H9 (cell line): ENCODE results near the gene HES3. TPM values are rescaled to one million over a fixed set of nuclear protein-coding genes. Genes with fewer than 3 reads are reported as not detected.

Experiments used
- DNase-seq: peaks from one replicate; pipeline ENCODE4 v3.0.0-alpha.2; 2017
- H2AFZ ChIP-seq: one replicate; pipeline ENCODE4 v1.6.1; 2013; ENCODE audit warnings: mild to moderate bottlenecking, low read length, control low read depth, moderate library complexity
- H2AK5ac ChIP-seq: 2 replicates; pipeline ENCODE4 v1.6.1; 2013; ENCODE audit warnings: low read length, control low read depth, mixed read lengths; ENCODE audit not compliant: insufficient read length
- H2BK120ac ChIP-seq: one replicate; pipeline ENCODE4 v1.6.1; 2013; ENCODE audit warnings: low read depth, mild to moderate bottlenecking, low read length, control low read depth, inconsistent platforms; ENCODE audit not compliant: poor library complexity, severe bottlenecking
- H2BK12ac ChIP-seq: 2 replicates; pipeline ENCODE4 v1.6.1; 2013; ENCODE audit warnings: low read length, control low read depth, mixed read lengths, low read depth; ENCODE audit not compliant: insufficient read length
- H2BK15ac ChIP-seq: 2 replicates; pipeline ENCODE4 v1.6.1; 2013; ENCODE audit warnings: low read depth, low read length, control low read depth
- H2BK20ac ChIP-seq: one replicate; pipeline ENCODE4 v1.6.1; 2013; ENCODE audit warnings: low read depth, mild to moderate bottlenecking, low read length, control low read depth, inconsistent platforms; ENCODE audit not compliant: poor library complexity, severe bottlenecking
- H2BK5ac ChIP-seq: 2 replicates; pipeline ENCODE4 v1.6.1; 2013; ENCODE audit warnings: low read length, control low read depth, mixed read lengths; ENCODE audit not compliant: insufficient read length
- H3K14ac ChIP-seq: 2 replicates; pipeline ENCODE4 v1.6.1; 2013; ENCODE audit warnings: low read length, control low read depth; ENCODE audit not compliant: insufficient read depth
- H3K18ac ChIP-seq: 2 replicates; pipeline ENCODE4 v1.6.1; 2013; ENCODE audit warnings: low read depth, mild to moderate bottlenecking, mixed read lengths, low read length, control low read depth; ENCODE audit not compliant: insufficient read length
- H3K23ac ChIP-seq: 2 replicates; pipeline ENCODE4 v1.6.1; 2013; ENCODE audit warnings: low read length, control low read depth, mixed read lengths, low read depth; ENCODE audit not compliant: insufficient read length
- H3K23me2 ChIP-seq: 2 replicates; pipeline ENCODE4 v1.6.1; 2013; ENCODE audit warnings: low read depth, mild to moderate bottlenecking, mixed read lengths, low read length, control low read depth; ENCODE audit not compliant: insufficient read length, poor library complexity, severe bottlenecking
- H3K27ac ChIP-seq: 2 replicates; pipeline ENCODE4 v1.5.1; 2013; ENCODE audit warnings: low read length, control low read depth, mixed read lengths, low read depth; ENCODE audit not compliant: insufficient read length
- H3K27me3 ChIP-seq: 2 replicates; pipeline ENCODE4 v1.6.1; 2013; ENCODE audit warnings: low read length, control low read depth, inconsistent platforms; ENCODE audit not compliant: insufficient read depth
- H3K4ac ChIP-seq: 2 replicates; pipeline ENCODE4 v1.6.1; 2013; ENCODE audit warnings: low read depth, mild to moderate bottlenecking, control low read depth, inconsistent platforms, low read length, moderate library complexity
- H3K4me1 ChIP-seq: 2 replicates; pipeline ENCODE4 v1.6.1; 2013; ENCODE audit warnings: low read length, control low read depth, inconsistent platforms; ENCODE audit not compliant: insufficient read depth
- H3K4me2 ChIP-seq: 2 replicates; pipeline ENCODE4 v1.6.1; 2013; ENCODE audit warnings: low read length, control low read depth, mixed read lengths; ENCODE audit not compliant: insufficient read length, insufficient read depth
- H3K56ac ChIP-seq: 2 replicates; pipeline ENCODE4 v1.6.1; 2013; ENCODE audit warnings: low read depth, mild to moderate bottlenecking, mixed read lengths, low read length, control low read depth; ENCODE audit not compliant: insufficient read length
- H3K79me1 ChIP-seq: 2 replicates; pipeline ENCODE4 v1.6.1; 2013; ENCODE audit warnings: low read depth, mild to moderate bottlenecking, moderate library complexity, low read length, control low read depth, inconsistent platforms; ENCODE audit not compliant: insufficient read depth, poor library complexity, severe bottlenecking
- H3K79me2 ChIP-seq: 2 replicates; pipeline ENCODE4 v1.6.1; 2013; ENCODE audit warnings: low read length, control low read depth, inconsistent platforms; ENCODE audit not compliant: insufficient read depth
- H3K9ac ChIP-seq: 2 replicates; pipeline ENCODE4 v1.6.1; 2013; ENCODE audit warnings: low read length, control low read depth, mixed read lengths; ENCODE audit not compliant: insufficient read length; ENCODE audit errors: extremely low read depth
- H3K9me3 ChIP-seq: one replicate; pipeline ENCODE4 v1.6.1; 2013; ENCODE audit warnings: low read depth, low read length, inconsistent platforms; ENCODE audit not compliant: control insufficient read depth
- H3T11ph ChIP-seq: one replicate; pipeline ENCODE4 v1.6.1; 2013; ENCODE audit warnings: mild to moderate bottlenecking, low read length, control low read depth, inconsistent platforms
- H4K20me1 ChIP-seq: one replicate; pipeline ENCODE4 v1.6.1; 2013; ENCODE audit not compliant: control insufficient read depth, insufficient read length, insufficient read depth
- H4K5ac ChIP-seq: 2 replicates; pipeline ENCODE4 v1.6.1; 2013; ENCODE audit warnings: low read depth, mild to moderate bottlenecking, mixed read lengths, low read length, control low read depth; ENCODE audit not compliant: insufficient read length
- H4K8ac ChIP-seq: replicated peaks from 2 replicates; pipeline ENCODE4 v1.6.1; 2013; ENCODE audit warnings: low read length, control low read depth, mixed read lengths, low read depth; ENCODE audit not compliant: insufficient read length
- H4K91ac ChIP-seq: 2 replicates; pipeline ENCODE4 v1.6.1; 2013; ENCODE audit warnings: low read depth, mild to moderate bottlenecking, moderate library complexity, mixed read lengths, low read length, control low read depth; ENCODE audit not compliant: insufficient read length
- H3K27ac Mint-ChIP-seq, 3 experiments: 2 replicates in 2 of 3; 3 replicates in 1 of 3; pipeline ENCODE4 v1.8.0; 2020 to 2021; ENCODE audit warnings: mixed read lengths in 3 of 3, mild to moderate bottlenecking in 1 of 3, moderate library complexity in 1 of 3
- H3K27me3 Mint-ChIP-seq: 2 replicates; pipeline ENCODE4 v1.8.0; 2021; ENCODE audit warnings: low read depth, mild to moderate bottlenecking, moderate library complexity, mixed read lengths
- H3K36me3 Mint-ChIP-seq, 3 experiments: 2 replicates in 2 of 3; 3 replicates in 1 of 3; pipeline ENCODE4 v1.8.0; 2020 to 2021; ENCODE audit warnings: low read depth in 3 of 3, mixed read lengths in 3 of 3; ENCODE audit not compliant: insufficient read depth in 1 of 3
- H3K4me1 Mint-ChIP-seq, 2 experiments: 2 replicates each; pipeline ENCODE4 v1.8.0; 2020; ENCODE audit warnings: mixed read lengths in 2 of 2
- H3K4me3 Mint-ChIP-seq, 2 experiments: 2 replicates in 1 of 2; 3 replicates in 1 of 2; pipeline ENCODE4 v1.8.0; 2020 to 2021; ENCODE audit warnings: mild to moderate bottlenecking in 2 of 2, mixed read lengths in 2 of 2, moderate library complexity in 1 of 2
- H3K9me3 Mint-ChIP-seq, 2 experiments: 2 replicates in 1 of 2; 3 replicates in 1 of 2; pipeline ENCODE4 v1.8.0; 2020; ENCODE audit warnings: mild to moderate bottlenecking in 2 of 2, mixed read lengths in 2 of 2, moderate library complexity in 1 of 2
- CTCF ChIP-seq: fragments of 200-600 bp; sonication (generic); conservative IDR thresholded peaks from 3 replicates; pipeline ENCODE4 v1.8.0; 2021; ENCODE audit warnings: antibody characterized with exemption, mild to moderate bottlenecking
- WGBS: extraction: QIAGEN DNeasy Blood & Tissue Kit; methylation state at CpG from one replicate; pipeline ENCODE4 v1.1.7; 2013; ENCODE audit warnings: missing lambda C conversion rate, low lambda C conversion rate, mixed read lengths; ENCODE audit not compliant: insufficient read length; ENCODE audit errors: extremely low coverage; 5-methylcytosine and 5-hydroxymethylcytosine counted together
- total RNA-seq: library from RNA; stranded (reverse); gene quantifications from 2 replicates; pipeline ENCODE4 v1.2.1, GENCODE V29; 2021

HES3 gene
- total RNA-seq, 1 experiment from 2014 or later, result 89.9 TPM

- Histone ChIP-seq H3K9me3 (no peaks in the 10 kb centered on the region), H3K56ac (no peak overlapping the region), H2BK12ac (no peak overlapping the region), H3K14ac (peak overlapping the region; percentile 48; the same call in 1 of the 2 replicates), H4K20me1 (no peaks in the 10 kb centered on the region), H2BK15ac (no peak overlapping the region), H3K23me2 (no peaks in the 10 kb centered on the region), H4K8ac (no peak overlapping the region), H4K5ac (no peak overlapping the region), H2BK120ac (no peak overlapping the region), H2BK20ac (no peak overlapping the region), H3K4me2 (no peak overlapping the region), H3K27me3 (no peaks in the 10 kb centered on the region), H3K9ac (no peak overlapping the region), H2AK5ac (no peak overlapping the region), H3K79me2 (no peaks in the 10 kb centered on the region), H2BK5ac (no peak overlapping the region), H4K91ac (no peak overlapping the region), H3K4me1 (0 out of 2 replicates have a peak, but pooled peaks cover 4% of the 10 kb centered on the region), H3K23ac (no peak overlapping the region), H3K18ac (peak overlapping the region; percentile 22), H3T11ph (no peak overlapping the region), H2AFZ (no peak overlapping the region), H3K27ac (no peak overlapping the region), H3K4ac (no peak overlapping the region), H3K79me1 (no peaks in the 10 kb centered on the region)
- peak overlapping the region in 1 of 2 experiments; percentile 15; a peak in 1 of 5 replicates for H3K4me3 Mint-ChIP-seq
- H3K4me1 Mint-ChIP-seq, result peaks cover 24 to 43% of the 10 kb centered on the region in 2 experiments
- peak; percentile 62 for TF ChIP-seq CTCF
- no peaks in the 10 kb centered on the region for H3K9me3 Mint-ChIP-seq
- H3K36me3 Mint-ChIP-seq, result peaks cover 0 to 5% (median 3%) of the 10 kb centered on the region in 3 experiments; a peak in 3 of 7 replicates
- peak overlapping the region; percentile 27 to 88 (median 84); a peak in 5 of 7 replicates for H3K27ac Mint-ChIP-seq
- H3K27me3 Mint-ChIP-seq, result no peaks in the 10 kb centered on the region; the same call in 1 of the 2 replicates
- no CpG with 5 or more reads among the region's 6 CpGs for WGBS
- no peak for DNase-seq
Measured at GRCh38 chr1:6272868-6273267, 28.9 kb downstream of the HES3 start.
